Activated CD8-positive, alpha-beta memory T cell treated with anti-CD3 and anti-CD28 coated beads for 36 hours (primary cell): ENCODE measurements around the gene SRGAP1. TPM values are rescaled to one million over a fixed set of nuclear protein-coding genes. Genes with fewer than 3 reads are reported as not detected.

ENCODE experiments used
- CTCF ChIA-PET: fragments of 350-600 bp; sonication (Branson Sonifier 250); formaldehyde crosslinking; loops from one replicate; lab custom pipeline; 2021; ENCODE audit warnings: antibody characterized with exemption; lab: Charles Lee
- POLR2A ChIA-PET: fragments of 350-600 bp; sonication (Branson Sonifier 250); formaldehyde crosslinking; loops from one replicate; lab custom pipeline; 2021; ENCODE audit warnings: antibody characterized with exemption; lab: Charles Lee
- total RNA-seq, 2 experiments: library from RNA; stranded (reverse); gene quantifications; one replicate each; pipeline ENCODE4 v1.2.3, GENCODE V29; 2021

Gene SRGAP1
- total RNA-seq, 2 experiments from 2014 or later, result 0.46 to 0.69 TPM

GRCh38 chr12:64085154-64085553, 240.7 kb downstream of the SRGAP1 start:
- ChIA-PET POLR2A (interaction anchor here (0.5 kb wide), 1 partner anchor 272 kb away, joined by 3 read pairs; no protein-coding TSS in a partner anchor), CTCF (no interaction called here)

- ChIA-PET CTCF (no interaction called here), POLR2A (no interaction called here)
These were observed 241.5 kb downstream of the SRGAP1 start for GRCh38 chr12:64085996-64086395.

- CTCF ChIA-PET, result no interaction called here
- POLR2A ChIA-PET, result no interaction called here
These were observed 242.4 kb downstream of the SRGAP1 start for GRCh38 chr12:64086946-64087345.

GRCh38 chr12:64087761-64088160, 243.3 kb downstream of the SRGAP1 start:
- POLR2A ChIA-PET, result no interaction called here
- CTCF ChIA-PET, result no interaction called here

GRCh38 chr12:64088431-64089349, 244.2 kb downstream of the SRGAP1 start:
- POLR2A ChIA-PET, result no interaction called here
- CTCF ChIA-PET, result no interaction called here

- POLR2A ChIA-PET, result no interaction called here
- CTCF ChIA-PET, result no interaction called here
These were observed 245.5 kb downstream of the SRGAP1 start for GRCh38 chr12:64090047-64090446.

- ChIA-PET POLR2A (no interaction called here), CTCF (no interaction called here)
These were observed 246.7 kb downstream of the SRGAP1 start for GRCh38 chr12:64091186-64091585.

GRCh38 chr12:64092507-64093196, 248.2 kb downstream of the SRGAP1 start:
- CTCF ChIA-PET, result no interaction called here

GRCh38 chr12:64093689-64094088, 249.2 kb downstream of the SRGAP1 start:
- POLR2A ChIA-PET, result no interaction called here

More at GRCh38 chr12:64092507-64093196, 248.2 kb downstream of the SRGAP1 start:
- POLR2A ChIA-PET, result no interaction called here

GRCh38 chr12:64097366-64098105, 253.0 kb downstream of the SRGAP1 start:
- CTCF ChIA-PET, result no interaction called here
- POLR2A ChIA-PET, result interaction anchor here (0.6 kb wide), 1 partner anchor 12 kb away, joined by 3 read pairs; no protein-coding TSS in a partner anchor

More at GRCh38 chr12:64093689-64094088, 249.2 kb downstream of the SRGAP1 start:
- CTCF ChIA-PET, result no interaction called here

GRCh38 chr12:64098709-64099354, 254.3 kb downstream of the SRGAP1 start:
- POLR2A ChIA-PET, result no interaction called here

GRCh38 chr12:64099397-64099796, 254.9 kb downstream of the SRGAP1 start:
- POLR2A ChIA-PET, result no interaction called here
- CTCF ChIA-PET, result no interaction called here

More at GRCh38 chr12:64098709-64099354, 254.3 kb downstream of the SRGAP1 start:
- CTCF ChIA-PET, result no interaction called here

- ChIA-PET CTCF (interaction anchor here (0.6 kb wide), 1 partner anchor 502 kb away, joined by 4 read pairs; no protein-coding TSS in a partner anchor), POLR2A (no interaction called here)
These were observed 257.8 kb downstream of the SRGAP1 start for GRCh38 chr12:64102339-64102738.

GRCh38 chr12:64103825-64104740, 259.6 kb downstream of the SRGAP1 start:
- ChIA-PET POLR2A (no interaction called here), CTCF (no interaction called here)

- ChIA-PET CTCF (no interaction called here), POLR2A (no interaction called here)
These were observed 260.5 kb downstream of the SRGAP1 start for GRCh38 chr12:64105026-64105425.

- POLR2A ChIA-PET, result no interaction called here
- CTCF ChIA-PET, result no interaction called here
These were observed 263.3 kb downstream of the SRGAP1 start for GRCh38 chr12:64107776-64108175.

GRCh38 chr12:64109706-64110105, 265.2 kb downstream of the SRGAP1 start:
- ChIA-PET POLR2A (interaction anchor here (0.5 kb wide), 1 partner anchor 12 kb away, joined by 3 read pairs; no protein-coding TSS in a partner anchor), CTCF (interaction anchor here (0.6 kb wide), 1 partner anchor 133 kb away, joined by 3 read pairs; no protein-coding TSS in a partner anchor)

- ChIA-PET CTCF (interaction anchor here (0.6 kb wide), 1 partner anchor 155 kb away, joined by 5 read pairs; no protein-coding TSS in a partner anchor), POLR2A (no interaction called here)
These were observed 266.4 kb downstream of the SRGAP1 start for GRCh38 chr12:64110864-64111263.
